ENCODE data around the gene LDLRAD4.

Gene LDLRAD4

DNA sequence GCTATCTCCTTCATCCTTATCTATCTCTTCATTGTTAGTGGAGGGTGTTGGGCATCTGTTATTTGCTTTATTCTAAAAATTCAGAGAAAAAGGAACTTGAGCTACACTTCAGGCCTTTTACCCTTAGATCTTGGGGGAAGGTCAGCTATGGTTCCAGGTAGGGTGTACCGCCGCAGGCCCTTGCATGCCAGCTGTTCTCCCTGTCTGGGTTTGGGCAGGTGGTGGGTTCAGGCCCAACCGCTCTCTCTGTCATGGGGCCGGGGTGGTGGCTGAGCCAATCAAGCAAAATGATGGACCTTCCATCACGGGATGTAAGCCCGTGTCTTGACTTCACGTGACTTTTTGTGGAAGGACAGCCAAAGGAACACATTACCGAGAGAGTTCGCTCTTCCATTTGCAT is 231.1 kb downstream of the LDLRAD4 start:
- no peak for DNase-seq (ENCODE audit: low spot score)

DNA sequence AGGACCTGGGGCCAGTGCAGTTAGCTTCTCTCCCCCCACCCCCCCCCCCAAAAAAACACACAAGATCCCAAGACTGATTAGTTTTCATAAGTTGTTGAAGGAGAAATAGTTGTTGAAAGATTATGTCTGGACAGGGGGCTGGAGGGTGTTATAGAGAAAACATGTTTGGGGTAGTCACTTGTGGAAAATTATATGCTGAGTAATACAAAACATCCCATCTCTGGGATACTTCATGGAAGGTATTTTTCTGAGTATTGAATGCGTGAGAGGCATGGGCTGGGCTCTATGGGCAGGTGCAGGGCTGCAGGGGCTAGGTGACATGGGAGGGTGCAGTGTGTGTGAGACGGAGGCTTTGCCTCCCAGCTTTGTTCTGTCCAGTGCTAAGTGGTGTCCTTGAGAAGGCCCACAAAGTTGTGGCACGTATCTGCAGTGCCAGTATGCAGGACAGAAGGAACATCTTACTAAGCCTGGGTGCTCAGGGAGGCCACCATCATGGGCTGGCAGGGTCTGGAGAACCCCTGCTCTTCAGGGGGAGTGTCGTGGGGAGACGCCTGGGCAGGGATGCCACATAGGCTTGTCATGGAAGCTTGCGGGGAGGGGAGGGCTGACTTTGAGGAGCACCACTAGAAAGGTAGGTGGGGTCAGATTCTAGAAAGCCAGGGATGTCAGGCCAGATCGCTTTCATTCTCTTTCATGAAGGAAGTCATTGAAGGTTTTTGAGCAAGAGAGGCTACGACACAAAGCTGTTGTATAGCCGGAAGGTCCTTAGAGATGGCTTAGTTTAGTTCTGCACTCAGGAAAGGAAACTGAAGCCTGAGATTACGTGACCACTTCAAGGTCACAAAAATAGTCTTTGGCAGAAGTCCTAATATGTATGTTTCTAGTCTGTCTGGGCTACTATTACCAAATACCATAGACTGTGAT is 232.0 kb downstream of the LDLRAD4 start:
- DNase-seq (ENCODE audit: low spot score): no peak

DNA sequence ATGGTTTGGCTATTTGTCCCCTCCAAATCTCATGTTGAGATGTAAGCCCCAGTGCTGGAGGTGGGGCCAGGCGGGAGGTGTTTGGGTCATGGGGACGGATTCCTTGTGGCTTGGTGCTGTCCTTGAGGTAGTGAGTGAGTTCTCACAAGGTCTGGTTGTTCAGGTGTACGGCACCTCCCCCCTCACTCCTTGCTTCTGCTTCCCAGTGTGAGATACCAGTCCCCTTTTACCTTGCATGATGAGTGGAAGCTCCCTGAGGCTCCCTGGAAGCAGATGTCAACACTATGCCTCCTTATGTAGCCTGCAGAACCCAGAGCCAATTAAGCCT is 232.6 kb downstream of the LDLRAD4 start:
- DNase-seq (ENCODE audit: low spot score): no peak

DNA sequence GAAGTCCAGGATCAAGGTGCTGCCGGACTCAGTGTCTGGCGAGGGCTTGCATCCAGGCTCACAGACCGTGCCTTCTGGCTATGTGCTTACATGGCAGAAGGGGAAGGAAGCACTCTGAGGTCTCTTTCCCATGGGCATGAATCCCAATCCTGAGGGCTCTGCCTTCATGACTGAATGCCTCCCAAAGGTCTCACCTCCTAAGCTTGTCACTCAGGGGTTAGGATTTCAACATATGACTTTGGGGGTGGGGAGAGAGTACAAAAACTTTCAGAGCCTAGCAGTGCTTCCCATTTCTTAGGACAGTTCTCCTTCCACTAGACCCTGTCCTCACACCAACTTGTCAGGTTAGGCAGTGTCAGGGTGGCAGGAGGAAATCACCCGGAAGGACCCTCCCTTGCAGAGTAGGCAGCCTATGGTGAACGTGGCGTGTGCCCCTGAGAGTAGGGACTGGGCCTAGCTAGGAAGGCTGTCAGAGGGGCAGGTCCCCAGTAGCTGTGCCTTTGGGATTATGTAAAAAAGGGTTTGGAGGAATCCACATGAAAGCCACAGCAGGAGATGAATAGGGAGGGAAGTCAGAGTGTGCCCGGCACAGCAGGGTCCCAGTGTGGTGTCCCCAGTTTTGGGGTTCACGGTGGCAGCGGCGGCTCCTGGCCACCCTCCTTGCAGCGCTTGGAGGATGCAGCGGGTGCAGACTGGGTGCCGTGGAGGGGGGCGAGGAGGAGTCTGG is 233.3 kb downstream of the LDLRAD4 start:
- no peak for DNase-seq (ENCODE audit: low spot score)

DNA sequence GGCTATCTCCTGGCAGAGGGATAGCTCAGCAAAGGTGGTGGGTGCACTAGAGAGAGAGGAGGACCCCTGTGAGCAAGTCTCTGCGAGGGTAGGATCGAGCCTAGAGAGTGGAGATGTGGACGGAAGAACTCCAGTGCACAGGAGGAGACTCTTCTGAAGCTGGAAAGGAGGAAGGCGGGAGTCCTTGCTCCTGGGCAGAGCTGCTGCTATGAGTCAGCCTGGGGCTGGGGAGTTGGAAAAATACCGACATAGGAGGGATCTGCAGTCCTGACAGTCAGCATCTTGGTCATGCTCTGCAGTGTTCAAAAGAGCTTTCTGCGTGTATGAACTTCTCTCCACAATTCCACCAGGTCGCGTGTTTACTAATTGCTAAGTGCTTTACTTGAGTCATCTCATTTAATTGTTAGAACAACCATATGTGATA is 233.8 kb downstream of the LDLRAD4 start:
- no peak for DNase-seq (ENCODE audit: low spot score)

DNA sequence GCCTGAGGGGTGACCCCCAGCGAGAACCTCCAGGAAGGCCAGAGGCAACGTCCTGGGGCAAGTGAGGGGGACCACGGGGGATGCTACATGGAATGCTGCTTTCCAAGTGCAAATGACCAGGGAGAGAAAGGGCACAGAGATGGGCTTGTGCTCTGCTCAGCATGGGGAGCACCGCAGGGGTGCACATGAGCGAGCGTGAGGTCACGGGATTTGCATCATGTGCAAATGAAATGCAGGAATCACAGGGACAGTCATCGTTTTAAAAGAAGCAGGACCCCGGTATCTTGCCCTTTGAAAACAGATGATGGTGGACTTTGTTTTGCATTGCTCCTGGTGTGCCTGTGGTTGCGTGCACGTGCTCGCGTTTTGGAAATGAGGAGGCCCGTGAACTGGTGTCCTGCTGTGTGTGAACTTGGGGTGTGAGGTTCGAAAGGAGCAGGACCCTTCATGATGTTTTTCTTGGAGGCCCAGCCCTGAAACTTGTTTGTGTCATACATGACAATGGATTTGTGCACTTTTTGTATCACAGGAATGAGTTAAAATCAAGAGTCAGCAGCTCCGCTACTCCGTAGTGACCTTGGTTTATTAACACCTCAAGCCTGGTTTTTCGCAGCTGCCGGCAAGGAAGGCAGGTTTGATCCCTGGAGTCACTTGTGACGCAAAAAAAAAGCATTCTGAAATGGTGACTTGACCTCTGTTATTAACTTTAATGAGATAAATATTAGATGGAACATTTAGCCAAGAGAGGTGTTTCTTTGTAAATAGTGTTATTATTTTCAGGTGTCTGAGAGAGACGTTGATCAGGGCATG is 234.5 kb downstream of the LDLRAD4 start:
- no peak for DNase-seq (ENCODE audit: low spot score)

DNA sequence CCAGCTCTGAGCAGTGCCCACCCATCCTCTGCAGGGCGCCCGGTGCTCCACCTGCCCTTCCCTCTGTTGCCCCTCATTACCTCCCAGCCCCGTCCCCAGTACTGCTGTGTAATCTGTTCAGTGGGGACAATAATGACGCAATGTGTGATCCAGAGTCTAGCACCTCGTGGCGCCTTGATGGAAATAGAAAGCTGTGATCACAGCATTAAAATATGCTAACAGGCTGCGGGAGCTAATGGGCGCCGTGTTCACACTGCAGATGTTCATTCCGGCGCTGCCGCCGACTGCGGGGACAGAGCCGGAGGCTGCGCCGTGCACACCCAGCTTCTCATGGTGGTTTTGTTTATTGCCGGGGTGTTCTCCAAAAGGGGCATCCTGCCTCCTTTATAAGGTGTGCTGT is 235.2 kb downstream of the LDLRAD4 start:
- no peak for DNase-seq (ENCODE audit: low spot score)

DNA sequence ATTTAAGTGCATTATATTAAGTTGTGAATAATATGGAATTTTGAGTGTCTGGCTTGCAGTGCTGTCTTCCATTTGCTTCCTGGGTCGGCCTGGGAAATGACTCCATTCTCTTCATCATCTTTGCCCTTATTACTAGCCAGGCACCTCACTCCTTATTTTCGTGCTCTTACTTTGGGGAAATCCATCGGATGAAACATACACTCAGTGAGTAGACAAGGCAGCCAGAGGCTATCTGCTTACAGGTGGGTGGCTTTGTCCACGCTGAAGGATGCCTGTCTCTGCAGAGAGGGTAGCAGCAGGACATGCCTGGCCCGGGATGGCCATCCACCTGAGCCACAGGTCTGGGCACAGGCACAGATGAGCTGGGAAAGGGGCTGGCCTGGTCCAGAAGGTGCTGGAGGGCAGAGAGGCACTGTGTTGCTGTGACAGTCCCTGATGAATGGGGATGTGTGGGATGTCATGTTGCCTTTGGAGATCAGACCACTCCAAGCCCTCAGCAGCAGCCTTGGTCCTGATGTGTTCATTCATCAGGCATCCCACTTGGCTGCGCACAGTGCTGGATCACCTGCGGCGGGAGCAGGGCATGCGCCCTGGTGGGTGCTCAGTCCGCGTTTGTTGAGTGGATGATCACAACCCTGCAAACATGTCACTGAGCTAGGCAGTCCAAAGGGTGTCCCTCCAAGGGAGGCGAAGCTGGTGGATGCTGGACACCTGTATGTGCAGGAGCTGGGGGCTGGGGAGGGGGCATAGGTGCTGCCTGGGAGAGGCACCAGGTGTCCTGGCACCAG is 236.0 kb downstream of the LDLRAD4 start:
- DNase-seq (ENCODE audit: low spot score): no peak

DNA sequence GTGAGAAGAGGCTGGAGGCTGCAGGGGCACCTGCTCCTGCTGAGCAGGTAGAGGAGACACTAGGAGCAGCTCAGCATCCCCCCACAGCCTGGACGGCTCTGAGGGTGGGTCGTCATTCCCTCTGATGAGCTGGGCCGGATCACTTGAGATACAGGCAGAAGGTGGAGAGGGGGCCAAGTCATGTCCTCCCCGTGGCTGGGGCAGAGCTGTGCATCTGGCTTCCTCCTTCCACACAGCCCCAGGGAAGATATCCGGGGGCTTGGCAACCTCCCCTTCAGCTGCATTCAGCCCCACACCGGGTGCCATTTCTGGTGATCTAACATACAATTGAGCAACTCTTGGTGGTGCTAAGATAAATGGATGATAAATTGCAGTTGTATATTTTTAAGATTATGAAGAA is 236.9 kb downstream of the LDLRAD4 start:
- DNase-seq (ENCODE audit: low spot score): no peak

DNA sequence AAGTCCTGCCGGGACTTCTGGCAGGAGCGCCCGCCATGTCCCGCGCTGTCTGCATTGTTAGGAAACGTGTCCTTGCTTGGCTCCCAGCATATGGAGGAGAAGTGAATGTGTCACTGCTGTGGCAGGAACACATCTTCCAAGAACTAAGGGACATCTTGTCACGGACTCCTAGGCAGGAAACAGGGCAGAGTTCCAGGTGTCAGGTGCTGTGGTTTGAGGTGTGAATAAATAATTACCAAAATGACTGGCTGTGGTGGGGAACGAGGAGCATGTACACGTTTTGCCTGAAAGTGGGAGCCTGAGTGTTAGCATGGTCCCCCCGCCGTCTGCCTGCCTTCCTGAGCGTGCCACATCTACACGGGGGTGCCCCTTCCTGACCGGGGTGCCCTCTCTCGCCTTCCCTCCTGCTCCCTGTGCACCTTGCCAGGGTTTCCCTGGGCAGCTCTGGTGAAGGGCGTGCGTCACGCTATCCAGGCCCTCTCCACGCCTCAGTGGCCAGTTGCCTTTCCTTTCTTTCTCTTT is 237.5 kb downstream of the LDLRAD4 start:
- no peak for DNase-seq (ENCODE audit: low spot score)

DNA sequence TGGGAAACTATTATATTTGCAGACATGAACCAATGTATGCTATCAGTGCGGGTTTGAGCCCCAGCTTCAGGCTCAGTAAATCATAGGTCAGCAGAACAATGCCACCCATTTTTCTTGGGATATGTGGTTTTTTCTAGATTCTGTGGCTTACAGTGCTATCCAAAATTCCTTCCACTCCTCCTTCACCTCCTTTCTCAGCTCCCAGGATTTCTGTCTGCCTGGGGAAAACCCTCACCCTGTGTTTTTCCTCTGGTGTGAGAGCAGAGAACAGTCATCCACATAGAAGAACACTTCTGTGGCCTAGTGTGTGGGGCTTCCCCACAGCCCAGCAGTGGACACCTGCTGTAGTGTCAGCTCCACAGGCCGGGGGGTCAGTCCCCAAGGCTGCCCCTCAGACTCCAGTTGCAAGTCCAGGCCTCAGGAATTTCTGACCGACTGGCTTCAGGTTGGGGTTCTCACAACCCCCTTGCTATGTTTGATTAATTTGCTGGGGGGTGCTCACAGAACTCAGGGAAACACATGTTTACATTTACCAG is 238.2 kb downstream of the LDLRAD4 start:
- DNase-seq (ENCODE audit: low spot score): no peak

DNA sequence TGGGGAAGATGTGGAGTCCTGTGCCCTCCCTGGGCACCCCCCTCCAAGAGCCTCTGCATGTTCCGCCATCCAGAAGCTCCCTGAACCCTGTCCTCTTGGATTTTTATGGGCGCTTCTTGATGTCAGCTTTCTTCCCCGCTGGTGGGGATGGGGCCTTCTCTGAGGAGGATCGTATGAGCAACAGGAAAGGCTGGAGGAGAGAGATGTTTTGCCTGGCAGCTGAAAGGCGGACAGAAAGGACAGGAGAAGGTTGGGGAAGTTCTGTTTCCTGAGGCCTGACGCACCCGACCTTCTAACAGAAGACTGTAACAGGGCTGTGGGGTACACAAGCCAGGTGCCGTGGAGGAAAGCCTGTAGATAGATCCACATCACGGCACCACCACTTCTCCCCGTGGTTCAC is 238.8 kb downstream of the LDLRAD4 start:
- no peak for DNase-seq (ENCODE audit: low spot score)

DNA sequence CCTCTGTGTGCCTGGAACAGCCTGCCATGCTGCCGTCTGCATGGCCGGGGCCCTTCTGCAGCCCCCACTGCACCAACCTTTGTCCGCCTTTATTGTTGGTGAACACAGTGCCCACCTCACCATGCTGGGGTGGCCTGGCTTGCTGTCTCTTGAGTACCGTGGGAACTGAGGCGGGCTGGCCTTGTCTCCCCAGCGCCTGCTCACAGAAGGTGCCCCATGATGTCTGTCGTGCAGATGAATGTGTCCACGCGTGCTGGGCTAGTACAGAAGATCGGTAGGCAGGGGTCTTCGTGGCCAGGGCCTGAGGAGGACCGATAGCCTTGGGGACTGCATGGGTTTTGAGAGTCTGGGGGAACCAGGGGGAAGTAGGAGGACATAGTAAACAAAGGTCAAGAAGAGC is 242.4 kb downstream of the LDLRAD4 start:
- DNase-seq (ENCODE audit: low spot score): no peak

DNA sequence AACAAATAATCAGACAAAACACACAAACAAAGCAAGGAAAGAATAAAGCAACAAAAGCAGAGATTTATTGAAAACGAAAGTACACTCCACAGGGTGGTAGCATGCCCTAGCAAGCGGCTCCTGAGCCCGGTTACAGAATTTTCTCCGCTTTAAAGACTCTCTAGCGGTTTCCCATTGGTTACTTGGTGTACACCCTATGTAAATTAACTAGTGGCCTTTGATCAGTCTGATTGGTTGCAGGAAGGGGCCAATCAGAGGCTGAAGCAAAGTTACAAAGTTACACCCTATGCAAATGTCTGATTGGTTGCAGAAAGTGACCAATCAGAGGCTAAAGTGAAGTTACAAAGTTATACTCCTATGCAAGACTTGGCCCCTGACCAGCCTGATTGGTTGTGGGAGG is 242.9 kb downstream of the LDLRAD4 start:
- no peak for DNase-seq (ENCODE audit: low spot score)

DNA sequence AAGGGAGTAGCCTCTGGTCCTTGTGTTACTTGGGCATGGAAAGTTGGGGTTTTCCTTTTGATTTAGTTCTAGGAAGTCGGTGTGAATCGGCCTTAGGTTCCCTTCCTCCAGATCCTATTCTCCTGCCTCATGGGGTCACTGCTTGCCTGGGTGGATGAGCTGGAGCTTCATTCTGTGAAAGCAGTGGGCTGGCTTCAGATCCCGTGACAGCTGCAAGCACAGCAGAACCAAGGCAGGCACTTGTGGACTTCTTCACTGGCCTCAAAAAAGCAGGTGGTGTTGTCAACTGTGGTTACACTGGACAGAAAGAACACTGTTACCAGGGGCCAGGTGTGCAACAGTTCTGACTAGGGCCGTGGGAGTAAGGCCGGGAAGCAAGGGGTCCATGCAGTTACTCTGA is 243.4 kb downstream of the LDLRAD4 start:
- DNase-seq (ENCODE audit: low spot score): no peak

DNA sequence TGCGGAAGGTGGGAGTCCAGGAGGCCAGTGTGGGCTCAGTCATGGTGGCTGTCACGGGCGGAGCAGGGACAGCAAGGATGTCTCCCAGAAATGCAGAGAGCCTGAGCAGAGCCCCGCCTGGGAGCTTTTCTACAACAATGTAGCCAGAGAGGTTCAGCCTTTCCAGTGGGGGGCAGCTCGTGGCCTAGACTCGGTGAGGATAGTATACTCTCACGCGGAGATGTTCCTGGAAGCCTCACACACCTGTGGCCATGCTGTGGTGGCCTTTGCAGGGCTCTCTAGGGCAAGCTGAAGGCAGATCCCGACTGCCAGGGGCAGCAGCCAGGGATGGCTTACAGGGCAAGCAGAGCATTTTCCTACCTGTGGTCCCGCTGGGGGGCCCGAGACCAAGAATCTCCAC is 244.1 kb downstream of the LDLRAD4 start:
- no peak for DNase-seq (ENCODE audit: low spot score)

DNA sequence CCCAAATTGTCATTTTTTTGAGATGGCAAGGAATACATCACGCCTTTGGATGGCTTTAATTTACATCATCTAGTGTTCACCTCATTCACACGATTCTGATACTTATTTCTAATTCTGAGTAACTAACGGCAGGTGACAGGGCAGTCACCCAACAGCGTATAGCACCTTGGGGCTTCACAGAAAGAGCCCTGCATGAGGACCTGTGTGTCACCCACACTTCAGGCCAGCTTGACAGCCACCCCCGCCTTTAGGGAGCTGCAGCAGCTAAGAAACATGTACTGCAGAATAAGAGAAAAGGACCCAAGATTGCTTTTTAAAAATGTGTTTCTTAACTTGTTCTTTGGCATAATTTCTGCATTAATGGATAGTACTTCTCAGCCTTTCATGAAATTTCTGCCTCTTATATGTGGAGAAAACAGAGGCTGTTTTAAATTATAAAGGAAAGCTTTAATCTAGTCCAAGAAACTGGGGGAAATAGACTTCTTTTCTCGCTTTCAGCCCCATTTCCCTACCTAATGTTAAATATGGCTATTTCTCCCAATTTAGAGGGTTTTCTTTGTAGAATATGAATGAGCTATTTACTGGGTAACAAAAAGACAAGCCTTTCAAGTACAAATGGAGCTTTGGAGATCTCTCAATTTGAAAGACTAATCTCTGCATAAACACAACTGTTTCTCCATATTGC is 245.1 kb downstream of the LDLRAD4 start:
- no peak for DNase-seq (ENCODE audit: low spot score)

DNA sequence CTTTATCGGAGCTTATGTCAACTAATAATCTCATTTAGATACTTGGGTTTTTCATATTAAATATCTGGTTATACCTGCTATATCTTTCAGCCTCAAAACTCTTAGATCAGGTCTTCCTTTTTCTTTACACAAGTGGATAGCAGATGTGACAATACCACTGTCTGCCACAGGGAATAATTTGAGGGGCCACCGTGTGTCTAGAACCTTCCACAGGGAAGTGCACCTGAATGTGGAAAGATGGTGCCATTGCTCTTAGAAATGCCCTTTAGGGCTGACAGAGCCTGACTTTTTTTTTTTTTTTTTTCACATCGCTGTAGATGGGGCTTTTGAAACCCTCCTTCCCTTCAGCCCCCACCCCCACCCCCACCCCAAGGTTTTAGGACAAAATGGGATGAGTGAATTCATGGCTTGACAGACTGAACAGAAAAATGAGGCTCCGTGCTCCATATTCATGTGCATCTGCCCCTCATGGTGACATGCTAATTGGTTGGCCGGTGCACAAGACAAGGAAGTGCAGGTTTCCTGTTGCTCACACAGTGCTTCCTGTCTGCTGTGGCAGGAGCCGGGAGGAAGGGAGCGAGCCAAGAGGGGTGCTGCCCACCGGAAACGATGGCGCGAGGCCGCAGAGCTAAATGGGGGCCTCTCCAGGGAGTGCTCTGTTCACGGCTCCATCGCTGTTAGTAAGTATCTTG is 246.0 kb downstream of the LDLRAD4 start:
- DNase-seq (ENCODE audit: low spot score): peak; percentile 76

DNA sequence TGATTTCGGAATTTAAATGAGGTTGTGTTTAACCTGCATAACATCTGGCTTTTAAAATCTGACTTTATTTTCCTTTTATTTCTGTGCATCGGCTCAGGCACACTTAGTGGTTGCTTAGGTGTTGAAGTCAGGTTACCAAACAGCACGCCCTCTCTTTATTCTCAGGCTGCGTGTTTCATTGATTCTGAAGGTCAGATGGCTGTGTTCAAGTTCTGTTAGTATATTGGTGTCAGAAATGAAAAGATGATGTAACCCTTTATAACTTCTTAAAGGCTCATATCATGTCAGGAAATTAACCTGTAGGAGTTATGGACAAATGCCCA is 246.5 kb downstream of the LDLRAD4 start:
- DNase-seq (ENCODE audit: low spot score): no peak

DNA sequence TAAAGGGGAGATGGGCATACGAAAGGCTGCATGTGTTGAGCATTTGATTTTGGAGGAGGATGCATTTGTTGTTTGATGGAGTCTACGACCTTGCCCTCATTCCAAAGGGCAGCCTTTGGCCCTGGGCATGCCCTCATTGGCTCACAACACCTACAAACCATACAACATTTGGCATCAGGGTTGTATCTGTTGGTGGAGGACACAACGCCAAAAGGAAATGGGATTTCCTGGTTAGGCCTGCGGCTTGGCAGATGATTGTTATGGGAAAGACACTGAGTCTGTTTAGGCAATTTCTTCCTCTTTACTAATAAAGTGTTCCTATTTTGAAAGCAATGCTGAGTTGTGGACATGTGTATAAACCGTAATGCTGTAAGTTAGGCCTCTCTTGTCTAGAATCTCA is 246.9 kb downstream of the LDLRAD4 start:
- no peak for DNase-seq (ENCODE audit: low spot score)

All from germinal center (tissue), 1 donor.